Measurements from ENCODE around the gene HEY2.

The HEY2 gene

DNA sequence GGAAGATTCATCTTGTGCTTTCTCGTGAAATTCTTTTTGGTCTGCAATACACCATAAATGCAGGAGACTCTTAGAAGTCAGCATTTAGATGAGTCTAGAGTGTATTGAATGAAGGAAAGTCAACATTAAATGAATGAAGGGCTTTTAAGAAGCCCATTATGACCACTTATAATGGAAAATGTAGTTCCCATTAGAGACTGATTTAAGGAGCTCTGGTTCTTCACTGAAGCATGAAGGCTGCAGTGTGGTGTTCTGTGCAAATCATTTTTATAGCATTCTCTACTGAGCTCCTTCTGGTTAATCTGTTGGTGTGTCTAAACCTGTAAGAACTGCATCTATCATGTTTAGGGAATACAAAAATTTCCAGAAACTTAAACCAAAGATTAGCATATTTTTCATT, 61.0 kb downstream of the HEY2 start:
- no peak for DNase-seq (ENCODE audit: low read depth, low spot score)
- H3K4me3 ChIP-seq (ENCODE audit: low read length): no peak overlapping the region

All from Jurkat, Clone E6-1 (cell line).